HG02870 (cell line): ENCODE measurements around the gene TCF7L1.

Experiments
- ATAC-seq: cut with Tn5 transposase; IDR thresholded peaks from one replicate; pipeline ENCODE4 v1.9.1; 2021; ENCODE audit warnings: mild to moderate bottlenecking, moderate library complexity; ENCODE audit not compliant: unreplicated experiment

Gene TCF7L1

DNA sequence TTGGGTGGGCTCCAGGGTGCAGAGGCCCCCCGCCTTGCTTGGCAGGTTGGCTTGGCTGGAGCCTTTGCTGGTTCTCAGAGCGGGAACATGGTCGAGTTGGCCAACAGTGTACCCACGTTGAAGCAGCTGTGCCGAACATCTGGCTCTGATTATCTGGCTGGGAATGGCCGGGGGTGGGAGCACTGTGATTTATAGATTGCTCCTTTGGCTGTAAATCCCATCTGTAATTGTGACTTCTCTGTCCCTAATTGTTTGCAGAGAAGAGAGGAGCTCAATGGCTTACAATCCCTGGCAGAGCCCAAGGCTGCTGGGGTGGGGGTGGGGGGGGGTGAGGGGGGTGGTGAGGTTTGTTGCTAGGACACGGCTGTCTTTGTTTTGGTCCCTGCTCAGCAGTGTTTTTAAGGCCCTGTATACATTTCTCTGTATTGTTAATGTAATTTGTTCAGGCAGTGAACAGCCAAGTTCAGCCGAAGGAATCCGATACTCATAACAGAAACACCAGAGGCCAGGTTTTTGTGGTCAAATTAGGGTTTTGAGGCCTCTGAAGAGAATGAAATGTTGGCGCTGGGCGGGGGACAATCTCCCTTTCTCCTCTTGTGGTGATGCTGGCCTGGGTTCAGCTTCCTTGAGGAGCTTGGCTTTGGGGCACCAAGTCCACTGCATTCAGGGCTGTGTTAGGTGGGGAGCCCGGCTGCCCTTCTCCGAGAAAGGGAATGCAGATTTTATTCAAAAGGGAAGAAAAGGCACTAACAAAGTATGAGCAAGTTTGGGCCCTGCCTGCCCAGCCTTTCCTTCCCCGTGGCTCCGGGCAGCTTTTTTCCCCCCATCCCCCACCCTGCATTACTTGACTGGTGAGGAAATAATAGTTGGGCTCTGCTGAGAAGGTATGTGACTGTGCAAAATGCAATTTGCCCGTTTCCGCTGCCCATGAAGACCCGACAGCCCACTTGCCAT is 82.5 kb downstream of the TCF7L1 start:
- ATAC-seq: no peak

DNA sequence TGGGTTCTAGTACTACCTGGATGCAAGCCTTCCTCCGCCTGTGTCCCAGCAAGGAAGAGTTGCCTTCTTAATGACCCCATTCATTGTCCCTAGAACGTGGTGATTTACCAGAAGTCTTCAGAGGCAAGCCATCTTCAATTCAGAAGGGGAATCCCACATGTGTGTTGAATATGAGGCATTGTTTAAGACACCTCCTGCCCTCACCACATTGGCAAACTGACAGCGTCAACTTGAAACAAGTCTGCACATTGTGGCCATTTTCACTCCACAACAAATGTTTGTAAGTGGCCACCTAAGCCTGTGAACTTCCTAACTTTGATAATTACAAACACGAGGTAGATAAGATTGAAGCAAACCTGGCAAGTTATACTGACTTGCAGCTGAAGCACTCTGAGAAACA is 83.7 kb downstream of the TCF7L1 start:
- no peak for ATAC-seq

DNA sequence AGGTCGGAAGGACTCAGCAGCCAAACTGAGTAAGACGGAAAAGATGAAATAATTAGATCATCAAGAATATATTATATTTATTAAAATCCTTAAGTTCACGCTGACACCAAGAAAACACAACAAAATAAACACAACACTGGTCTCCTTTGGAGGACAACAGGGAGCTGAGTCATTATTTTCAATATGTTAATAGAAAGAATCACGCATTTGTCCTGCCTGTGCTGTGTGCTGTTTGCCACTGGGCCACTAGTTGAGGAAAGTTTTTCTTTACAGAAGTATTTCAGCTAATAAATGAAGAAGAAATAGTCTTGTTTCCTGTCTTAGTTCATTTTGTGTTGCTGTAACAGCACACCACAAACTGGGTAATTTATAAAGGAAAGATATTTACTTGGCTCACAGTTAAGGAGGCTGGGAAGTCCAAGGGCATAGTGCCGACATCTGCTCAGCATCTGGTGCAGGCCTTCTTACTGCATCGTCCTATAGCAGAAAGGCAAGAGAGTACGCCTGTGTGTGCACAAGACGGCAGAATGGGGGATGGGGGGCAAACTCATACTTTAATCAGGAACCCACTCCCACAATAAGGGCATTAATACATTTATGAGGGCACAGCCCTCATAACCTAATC is 88.0 kb downstream of the TCF7L1 start:
- ATAC-seq: no peak

DNA sequence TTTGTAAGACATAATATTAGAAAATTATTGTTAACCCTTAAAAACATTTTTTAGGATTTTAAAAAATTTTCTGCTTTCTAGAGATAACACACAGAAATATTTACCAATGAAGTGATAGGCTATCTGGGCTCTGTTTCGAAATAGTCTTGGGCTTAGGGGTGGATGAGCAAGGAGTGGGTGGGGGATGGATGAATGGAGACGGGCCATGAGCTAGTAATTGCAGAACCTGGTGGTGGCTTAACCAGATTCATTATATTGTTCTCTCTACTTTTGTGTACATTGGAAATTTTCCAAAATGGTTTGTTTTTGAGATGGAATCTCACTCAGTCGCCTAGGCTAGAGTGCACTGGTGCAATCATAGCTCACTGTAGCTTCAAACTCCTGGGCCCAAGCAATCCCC is 89.6 kb downstream of the TCF7L1 start:
- ATAC-seq: no peak

DNA sequence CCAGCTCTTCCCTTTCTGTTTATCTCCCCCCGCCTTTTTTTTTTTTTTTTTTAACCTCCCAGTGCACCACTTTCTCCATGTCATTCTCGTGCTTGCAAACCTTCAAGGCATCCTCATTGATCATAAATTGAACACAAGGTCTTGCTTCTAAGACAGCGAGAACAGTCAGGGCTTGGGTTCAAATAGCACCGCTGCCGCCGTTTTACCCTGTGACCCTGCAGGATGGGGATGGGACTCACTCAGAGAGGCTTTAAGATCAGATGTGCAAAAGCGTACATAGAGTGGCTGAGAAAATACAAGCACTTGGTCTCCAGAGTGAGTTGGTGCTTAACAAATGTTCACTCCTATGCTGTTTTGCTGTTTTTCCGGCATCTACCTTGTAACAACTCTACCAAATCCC is 93.6 kb downstream of the TCF7L1 start:
- no peak for ATAC-seq

DNA sequence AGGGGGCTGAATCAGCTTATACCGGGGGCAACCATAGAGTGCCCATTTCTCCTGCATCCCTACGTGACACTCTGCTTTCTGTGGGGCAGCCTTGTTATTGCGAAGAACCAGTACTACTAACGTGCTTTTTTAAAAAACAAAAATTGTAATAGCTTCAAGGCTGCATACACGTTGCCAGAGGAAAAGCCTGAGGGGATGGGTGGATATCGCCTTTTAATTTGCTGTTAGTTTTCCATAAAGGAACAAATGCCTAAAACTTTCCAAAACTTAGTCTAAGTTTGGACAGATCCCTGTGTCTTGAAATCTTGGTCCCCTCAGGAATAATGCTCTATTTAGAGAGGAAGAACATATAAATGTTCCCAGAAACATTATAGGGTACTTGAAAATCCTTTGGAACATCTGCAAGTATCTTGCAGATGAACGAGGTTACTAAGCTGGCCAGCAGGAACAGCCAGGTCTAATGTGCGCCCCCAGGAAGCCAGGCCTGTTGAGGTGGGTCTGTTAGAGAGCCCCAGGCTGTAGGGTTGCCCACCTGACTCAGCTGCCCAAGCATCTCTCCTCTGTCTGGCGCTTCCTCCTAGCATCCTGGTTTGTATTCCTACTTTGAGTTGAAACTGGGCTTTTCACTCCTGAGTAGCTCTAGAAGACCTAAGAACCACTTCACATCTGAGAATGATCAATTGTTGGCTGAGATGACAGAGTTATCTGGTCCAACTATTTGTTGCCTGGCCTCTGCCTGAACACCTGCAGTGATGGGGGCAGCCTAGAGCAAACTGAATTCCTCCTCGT is 97.7 kb downstream of the TCF7L1 start:
- ATAC-seq: no peak

DNA sequence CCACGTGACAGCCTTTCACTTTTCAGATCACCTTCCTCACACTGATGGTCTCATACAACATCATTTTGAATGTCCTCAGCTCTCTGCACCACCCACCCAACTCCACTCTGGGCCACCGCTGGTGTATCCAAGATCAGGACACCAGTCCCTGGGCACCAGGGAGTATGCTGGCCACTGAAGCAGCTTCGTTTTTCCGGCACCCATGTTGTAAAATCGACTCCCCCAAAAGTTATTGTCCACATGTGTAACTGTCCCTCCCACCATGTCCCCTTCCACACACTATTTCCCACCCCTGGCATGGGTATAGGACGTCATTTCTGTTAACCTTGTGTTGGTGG is 98.2 kb downstream of the TCF7L1 start:
- no peak for ATAC-seq

DNA sequence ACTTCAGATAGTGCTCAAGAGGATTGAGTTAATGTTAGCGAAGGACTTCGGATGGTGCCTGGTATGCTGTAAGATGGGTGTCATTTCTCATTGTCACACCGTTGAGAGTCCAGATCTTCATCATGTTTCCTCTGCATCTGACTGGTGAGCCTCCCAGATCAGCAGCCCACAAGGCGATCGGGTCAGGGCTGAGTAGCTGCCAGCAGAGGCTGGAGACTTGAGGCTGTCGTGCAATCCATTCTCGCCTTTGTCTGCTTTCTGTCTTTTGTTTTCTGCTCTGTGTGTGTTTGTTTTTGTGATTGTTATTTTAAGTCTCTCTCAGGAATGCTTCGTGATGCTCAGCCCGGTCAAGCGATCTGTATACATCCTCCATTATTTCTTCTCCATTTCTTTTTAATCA is 98.8 kb downstream of the TCF7L1 start:
- no peak for ATAC-seq

DNA sequence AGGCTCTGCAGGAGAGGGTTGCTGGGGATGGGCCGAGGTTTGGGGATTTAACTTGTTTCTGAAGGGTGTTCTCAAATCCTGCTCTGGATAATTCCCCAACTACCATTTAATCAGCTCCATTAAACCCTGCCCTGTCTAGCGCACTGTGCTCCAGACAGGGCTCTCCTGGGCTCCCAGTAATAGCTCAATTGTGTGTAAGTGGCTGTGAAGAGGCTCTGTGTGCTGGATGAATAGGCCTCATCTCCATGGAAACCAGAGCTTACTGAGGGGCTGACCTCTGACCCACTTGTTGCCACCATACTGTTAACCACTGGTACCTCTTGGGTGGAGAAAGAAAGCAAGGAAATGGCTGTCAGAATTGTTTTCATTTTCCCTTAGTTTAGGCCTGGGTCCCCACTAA is 101.7 kb downstream of the TCF7L1 start:
- no peak for ATAC-seq

DNA sequence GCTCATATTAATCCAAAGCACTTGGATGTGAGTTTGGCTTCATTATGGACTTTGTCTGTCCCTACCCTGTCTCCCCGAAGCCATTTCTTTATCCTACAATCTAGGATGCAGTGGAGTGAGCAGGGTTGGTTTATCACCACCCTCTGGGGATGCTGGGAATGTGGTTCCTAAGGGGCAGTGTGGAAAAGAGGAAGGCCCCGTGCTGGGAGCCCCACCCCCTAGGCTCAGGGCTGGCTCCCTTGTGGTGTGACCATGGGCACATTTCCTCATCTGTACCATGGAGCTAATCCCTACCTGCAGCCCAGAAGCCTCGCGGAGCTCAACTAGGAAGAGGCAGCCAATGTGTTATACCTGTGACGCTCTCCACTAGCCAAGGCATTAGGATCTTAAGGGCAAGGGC is 102.1 kb downstream of the TCF7L1 start:
- ATAC-seq: no peak

DNA sequence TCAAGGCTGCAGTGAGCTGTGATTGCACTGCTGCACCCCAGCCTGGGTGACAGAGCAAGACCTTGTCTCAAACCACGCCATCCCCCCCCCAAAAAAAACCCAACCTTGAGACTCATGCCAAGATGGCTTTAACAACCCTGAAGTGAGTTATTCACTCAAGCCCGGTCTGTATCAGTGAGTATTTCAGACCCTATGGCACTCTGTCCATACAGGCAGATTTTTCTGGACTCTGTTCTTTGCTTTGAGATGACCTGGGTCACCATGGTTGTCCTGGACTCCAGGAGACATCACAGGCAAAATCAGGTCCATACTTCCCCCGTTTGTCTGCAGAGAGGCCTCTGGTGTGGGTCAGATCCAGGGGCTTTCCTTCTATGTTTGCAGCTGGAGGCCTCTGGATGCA is 102.9 kb downstream of the TCF7L1 start:
- ATAC-seq: no peak

DNA sequence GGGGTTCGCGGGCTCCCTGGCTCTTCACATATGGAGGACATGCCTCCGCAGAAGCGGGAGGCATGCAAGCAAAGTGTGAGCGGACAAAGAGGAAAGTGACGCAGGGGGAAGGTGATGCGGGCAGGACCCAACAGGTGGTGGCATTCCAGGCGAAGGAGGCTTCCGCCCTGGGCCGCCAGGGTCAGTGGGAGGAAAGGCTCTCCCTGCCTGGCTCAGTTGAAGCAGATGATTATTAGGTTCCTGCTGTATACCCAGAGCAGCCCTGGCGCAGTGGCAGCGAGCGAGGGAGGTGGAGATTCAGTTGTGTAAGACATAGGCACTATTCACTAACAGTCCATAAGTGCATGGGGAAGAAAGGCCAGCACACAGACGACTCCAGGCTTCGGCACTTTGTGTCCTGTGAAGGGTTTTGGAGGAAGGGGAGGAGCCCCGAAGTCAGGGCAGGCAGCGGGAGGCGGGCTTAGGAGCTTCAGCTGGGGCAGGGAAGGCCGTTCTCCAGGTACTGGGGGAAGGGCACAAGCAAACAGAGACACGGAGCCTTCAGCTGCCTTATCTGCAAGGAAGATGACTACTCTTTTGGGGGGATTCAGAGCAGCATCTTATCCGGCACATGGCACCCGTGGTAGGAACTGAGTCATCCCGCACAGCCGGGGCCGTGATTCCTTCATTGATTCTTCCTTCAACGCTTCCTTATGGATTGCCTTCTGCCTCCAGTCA is 104.8 kb downstream of the TCF7L1 start:
- no peak for ATAC-seq

DNA sequence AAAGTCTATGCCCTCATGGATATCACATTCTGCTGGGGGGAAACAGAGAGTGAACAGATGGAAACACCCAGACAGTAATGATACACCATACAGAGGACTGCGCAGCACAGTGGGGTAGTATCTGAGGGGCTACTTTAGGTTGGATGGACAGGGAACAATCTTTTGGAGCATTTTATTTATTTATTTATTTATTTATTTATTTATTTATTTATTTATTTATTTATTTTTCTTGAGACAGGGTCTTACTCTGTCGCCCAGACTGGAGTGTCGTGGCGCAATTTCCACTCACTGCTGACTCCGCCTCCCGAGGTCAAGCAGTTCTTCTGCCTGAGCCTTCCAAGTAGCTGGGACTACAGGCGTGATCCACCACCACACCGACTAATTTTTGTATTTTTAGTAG is 105.4 kb downstream of the TCF7L1 start:
- ATAC-seq: no peak

DNA sequence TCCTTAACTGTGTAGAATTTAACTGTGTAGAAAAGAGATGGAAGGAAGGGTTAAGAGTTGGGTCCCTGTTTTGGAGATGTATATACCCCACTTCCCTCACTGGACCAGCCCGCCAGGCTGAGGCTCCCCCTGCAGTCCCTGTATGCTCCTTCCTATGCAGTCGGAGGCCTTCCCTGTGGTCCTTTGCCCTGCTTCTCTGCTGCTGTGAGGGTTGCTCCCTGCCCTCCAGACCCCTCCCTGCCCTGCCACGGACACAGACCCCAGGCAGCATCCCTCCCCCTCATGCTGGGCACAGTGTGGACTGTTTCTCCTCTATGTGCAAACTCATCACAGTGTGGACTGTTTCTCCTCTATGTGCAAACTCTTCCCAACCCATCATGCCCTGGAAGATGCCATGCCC is 105.9 kb downstream of the TCF7L1 start:
- ATAC-seq: no peak

DNA sequence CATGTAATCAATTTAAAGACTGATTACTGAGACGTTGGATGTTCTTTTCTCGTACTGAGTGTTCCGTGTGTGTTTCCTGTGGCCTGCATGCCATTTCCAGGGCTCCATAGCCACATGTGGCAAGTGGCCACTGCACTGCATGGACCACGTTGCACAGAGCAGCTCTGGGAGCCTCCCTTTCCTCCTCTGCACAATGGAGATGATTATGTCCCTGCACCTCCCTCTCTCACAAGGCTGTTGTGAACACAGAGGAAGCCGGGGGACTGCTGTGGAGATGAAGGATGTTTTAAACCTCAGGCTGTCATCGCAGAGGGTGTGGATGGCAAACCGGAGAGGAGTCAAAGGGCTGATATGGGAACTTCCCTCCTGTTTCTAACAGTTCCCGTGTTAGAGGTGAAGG is 106.9 kb downstream of the TCF7L1 start:
- no peak for ATAC-seq

DNA sequence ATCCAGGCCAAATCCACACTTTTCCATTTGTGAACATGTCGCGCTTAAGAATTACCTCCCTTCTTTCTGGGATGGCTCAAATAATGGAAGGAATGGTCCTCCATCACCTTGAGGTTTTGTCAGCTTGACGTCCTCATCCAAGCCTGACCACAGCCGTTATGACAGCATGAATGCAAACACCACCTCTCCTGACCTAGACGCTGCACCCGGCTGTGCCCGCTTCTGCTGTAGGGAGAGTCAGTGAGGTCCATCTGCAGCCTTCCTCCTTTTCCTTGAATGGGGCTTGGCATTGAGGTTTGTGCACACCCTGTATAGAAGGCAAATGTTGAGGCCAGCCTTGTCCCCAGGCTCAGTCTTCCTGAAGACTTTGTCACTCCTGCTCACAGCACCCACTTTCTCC is 109.1 kb downstream of the TCF7L1 start:
- no peak for ATAC-seq

DNA sequence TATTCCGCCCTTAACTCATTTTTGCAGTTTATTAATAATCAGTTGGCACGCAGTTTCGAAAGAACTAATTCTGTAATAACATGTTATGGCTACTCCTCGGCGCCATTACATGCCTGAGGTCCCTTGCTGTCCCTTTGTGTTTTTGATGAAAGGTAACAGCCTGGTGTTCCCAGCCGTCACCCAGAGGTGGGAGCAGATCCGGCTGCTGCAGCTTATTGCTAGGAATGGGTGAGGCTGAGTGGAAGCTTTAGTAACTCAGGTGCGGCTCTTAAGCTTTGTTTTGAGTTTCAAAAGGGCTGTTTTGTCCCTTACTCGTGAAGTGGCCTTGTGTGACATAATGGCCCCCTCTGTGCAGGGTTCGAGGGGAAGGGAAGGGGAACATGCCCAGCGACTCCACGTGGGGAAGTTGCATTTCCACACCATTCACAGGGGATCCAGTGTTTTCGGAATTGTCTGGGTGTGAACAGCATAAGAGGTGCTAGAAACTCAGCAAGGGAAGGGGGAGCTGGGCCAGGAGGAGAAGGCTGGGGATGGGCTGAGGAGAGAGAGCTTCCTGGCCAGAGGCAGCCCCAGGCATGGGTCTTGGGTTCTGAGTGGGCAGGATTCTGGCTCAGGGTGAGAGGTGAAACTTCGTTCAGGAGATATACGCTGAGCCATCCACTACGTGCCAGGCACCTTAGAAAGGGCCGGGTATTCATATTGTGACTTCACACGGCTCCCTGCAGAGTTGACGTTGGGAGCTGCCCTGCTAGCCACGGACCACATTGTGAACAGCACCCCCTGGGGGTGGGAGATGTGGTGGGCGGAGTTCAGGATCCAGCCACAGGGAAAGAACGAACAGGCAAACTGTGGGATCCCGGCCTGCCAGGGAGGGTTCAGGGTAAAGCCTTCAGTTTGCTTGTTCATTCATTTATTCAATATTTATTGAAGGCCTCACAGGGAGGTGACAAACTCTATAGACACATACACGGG is 110.2 kb downstream of the TCF7L1 start:
- ATAC-seq: no peak

DNA sequence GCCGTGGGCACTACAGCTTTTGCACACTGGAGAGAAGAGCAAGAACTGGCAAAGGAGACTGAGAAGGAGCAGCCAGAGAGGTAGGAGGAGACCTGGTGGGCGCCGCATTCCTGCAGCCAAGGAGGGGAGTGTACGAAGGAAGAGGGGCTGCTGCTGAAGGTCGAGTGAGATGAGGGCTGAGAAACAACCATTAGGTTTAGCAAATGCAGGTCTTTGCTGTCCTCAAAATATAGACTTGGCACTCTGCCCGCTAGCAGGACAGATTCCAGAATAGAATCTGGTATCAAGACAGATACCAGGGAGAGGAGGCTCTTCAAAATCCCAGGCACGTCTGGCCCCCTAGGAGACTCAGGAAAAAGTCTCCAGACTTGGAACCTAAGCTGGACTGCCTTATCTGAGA is 111.6 kb downstream of the TCF7L1 start:
- ATAC-seq: no peak

DNA sequence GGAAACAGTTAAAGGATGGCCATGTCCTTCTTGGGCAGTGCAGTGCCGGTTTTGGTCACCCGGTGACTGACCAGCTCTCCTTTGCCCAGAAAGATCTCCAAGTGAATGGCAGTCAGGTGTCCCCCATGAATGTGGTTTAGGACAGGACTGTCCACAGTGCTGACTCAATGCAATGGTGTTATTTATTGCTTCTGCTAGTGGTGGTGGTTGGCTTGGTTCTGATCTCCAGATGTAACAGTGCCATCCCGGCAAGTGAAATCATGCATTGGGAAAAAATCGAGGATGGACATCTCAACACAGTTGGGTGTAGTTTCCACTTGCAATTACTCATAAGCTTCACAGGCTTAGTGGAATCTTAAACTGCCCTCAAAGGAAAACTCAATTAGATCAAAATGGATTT is 112.7 kb downstream of the TCF7L1 start:
- ATAC-seq: no peak

DNA sequence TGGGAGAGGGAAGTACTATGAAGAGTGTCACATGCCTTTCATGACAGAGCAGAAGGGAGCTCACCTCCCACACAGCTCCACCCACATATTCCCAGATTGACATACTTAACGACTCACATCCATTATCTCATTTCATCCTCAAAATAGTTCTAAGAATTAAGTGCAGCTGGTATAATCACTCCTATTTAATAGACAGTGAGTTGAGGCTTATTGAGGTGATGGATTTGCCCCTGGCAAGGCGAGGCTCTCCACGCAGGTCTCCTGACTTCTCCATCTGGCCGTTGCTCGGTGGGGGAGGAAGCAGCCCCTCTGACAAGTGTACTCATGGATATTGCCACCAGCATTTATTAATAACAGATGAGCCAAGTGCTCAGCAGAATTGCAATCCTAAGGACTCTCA is 113.2 kb downstream of the TCF7L1 start:
- ATAC-seq: no peak
